ENCODE measurements around the gene FHL1. TPM values are rescaled to one million over a fixed set of nuclear protein-coding genes. Genes with fewer than 3 reads are reported as not detected.
A peak's percentile ranks its signal among the peaks of the same experiment; 100 is the strongest.

FHL1 gene
- total RNA-seq, 4 donors from 2014 or later: 139 to 617 (median 162) TPM

DNA sequence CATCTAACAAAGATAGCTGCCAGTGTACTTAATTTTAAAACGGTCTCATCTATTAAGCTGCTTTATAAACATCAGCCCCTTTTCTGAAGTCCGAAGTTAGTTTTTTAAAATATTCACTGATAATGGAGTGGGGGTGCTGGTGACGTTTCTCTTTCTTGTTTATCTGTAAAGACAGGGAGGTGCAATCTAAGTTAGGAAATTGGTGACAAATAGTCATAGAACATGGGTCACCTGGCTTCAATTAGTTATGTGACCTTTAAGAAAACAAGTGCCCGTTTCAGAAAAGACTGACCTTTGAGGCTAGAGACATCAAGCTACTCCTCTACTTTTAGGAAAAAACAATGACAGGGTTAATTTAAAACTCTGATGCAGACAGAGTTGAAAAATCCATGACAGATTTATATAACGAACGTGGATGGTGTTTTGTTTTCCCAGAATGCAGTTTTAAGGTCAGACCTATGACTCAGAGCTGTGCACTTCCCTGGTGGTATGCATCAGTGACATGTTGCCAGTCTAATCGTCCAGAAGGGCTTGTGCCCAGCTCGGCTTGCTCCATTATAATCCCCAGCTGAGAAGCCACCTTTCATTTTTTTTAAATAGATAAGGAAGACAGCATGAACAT lies 38.2 kb downstream of the FHL1 start:
- WGBS, 2 donors (ENCODE audit: low coverage in 1 of 2): 23 to 26% methylated on average over 6 to 8 of the region's 8 CpGs
- H3K9me3 ChIP-seq: no peaks in the 10 kb centered on the region
- H3K4me1 ChIP-seq: peaks cover 0 to 20% (median 4%) of the 10 kb centered on the region in 4 donors
- H3K36me3 ChIP-seq: no peaks in the 10 kb centered on the region
- DNase-seq: no peak
- H3K4me3 ChIP-seq: no peak overlapping the region
- peak in 1 of 3 donors; percentile 21 for TF ChIP-seq POLR2AphosphoS5 (IDR thresholded peaks at IDR 0.05)
- TF ChIP-seq, protein P1, sequence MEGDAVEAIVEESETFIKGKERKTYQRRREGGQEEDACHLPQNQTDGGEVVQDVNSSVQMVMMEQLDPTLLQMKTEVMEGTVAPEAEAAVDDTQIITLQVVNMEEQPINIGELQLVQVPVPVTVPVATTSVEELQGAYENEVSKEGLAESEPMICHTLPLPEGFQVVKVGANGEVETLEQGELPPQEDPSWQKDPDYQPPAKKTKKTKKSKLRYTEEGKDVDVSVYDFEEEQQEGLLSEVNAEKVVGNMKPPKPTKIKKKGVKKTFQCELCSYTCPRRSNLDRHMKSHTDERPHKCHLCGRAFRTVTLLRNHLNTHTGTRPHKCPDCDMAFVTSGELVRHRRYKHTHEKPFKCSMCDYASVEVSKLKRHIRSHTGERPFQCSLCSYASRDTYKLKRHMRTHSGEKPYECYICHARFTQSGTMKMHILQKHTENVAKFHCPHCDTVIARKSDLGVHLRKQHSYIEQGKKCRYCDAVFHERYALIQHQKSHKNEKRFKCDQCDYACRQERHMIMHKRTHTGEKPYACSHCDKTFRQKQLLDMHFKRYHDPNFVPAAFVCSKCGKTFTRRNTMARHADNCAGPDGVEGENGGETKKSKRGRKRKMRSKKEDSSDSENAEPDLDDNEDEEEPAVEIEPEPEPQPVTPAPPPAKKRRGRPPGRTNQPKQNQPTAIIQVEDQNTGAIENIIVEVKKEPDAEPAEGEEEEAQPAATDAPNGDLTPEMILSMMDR (IDR thresholded peaks at IDR 0.05): no peak
- intact Hi-C loops (cut with DNase I; ENCODE audit: low total_unique reads): no loop called here
- H3K27ac ChIP-seq: peak overlapping the region; percentile 33 to 85 (median 66)
- H3K27me3 ChIP-seq: no peaks in the 10 kb centered on the region
- in situ Hi-C loops (cut with MboI; ENCODE audit: low pct_ligation_motif_present in 1 of 4, low pct_unique_long_range_greater_than_20kb in 1 of 4, low sequenced_read_pairs in 3 of 4): no loop called here

DNA sequence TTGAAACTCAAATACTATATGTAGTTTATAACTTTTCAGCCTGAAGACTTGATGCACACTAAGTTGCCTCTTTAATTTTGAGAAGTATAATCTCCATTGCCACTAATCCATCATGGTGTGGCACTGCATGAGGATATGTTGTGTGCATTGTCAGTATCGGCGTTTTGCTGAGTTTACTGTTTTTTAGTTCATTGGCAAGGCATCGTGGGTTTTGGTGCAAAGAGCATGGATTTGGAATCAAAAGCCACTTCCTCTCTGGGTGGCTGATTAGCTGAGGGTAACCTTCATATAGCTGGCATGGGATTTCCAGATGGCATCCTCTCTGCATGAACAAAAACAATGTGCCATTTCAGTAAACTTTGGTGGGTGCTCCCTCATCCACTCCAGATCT lies 38.7 kb downstream of the FHL1 start:
- Histone ChIP-seq H3K27me3 (no peaks in the 10 kb centered on the region), H3K9me3 (no peaks in the 10 kb centered on the region), H3K4me1 (peaks cover 0 to 20% (median 4%) of the 10 kb centered on the region in 4 donors), H3K27ac (peak overlapping the region; percentile 33 to 85 (median 60)), H3K4me3 (no peak overlapping the region), H3K36me3 (no peaks in the 10 kb centered on the region)
- TF ChIP-seq EP300 (IDR thresholded peaks at IDR 0.05; ENCODE audit: low read depth): no peak
- TF ChIP-seq, protein P1 (IDR thresholded peaks at IDR 0.05): no peak
- TF ChIP-seq POLR2A (IDR thresholded peaks at IDR 0.05): no peak
- TF ChIP-seq POLR2AphosphoS5 (IDR thresholded peaks at IDR 0.05): no peak
- intact Hi-C loops (cut with DNase I; ENCODE audit: low total_unique reads) (no loop called here), in situ Hi-C loops (cut with MboI; ENCODE audit: low pct_ligation_motif_present in 1 of 4, low pct_unique_long_range_greater_than_20kb in 1 of 4, low sequenced_read_pairs in 3 of 4) (no loop called here)
- no peak for DNase-seq
- 49% methylated on average over 3 of the region's 3 CpGs; no CpG with 5 or more reads in 1 of the 2 donors for whole genome bisulfite sequencing, 2 donors (ENCODE audit: low coverage in 1 of 2)

GRCh38 chrX:136189222-136189621 lies 41.9 kb downstream of the FHL1 start:
- Histone ChIP-seq H3K9me3 (no peaks in the 10 kb centered on the region), H3K4me1 (peaks cover 0 to 8% (median 0%) of the 10 kb centered on the region in 4 donors), H3K27me3 (no peaks in the 10 kb centered on the region), H3K4me3 (no peak overlapping the region), H3K27ac (peak overlapping the region; percentile 20 to 82 (median 80)), H3K36me3 (no peaks in the 10 kb centered on the region)
- no peak for DNase-seq
- WGBS, 2 donors (ENCODE audit: low coverage in 1 of 2): 68 to 80% methylated on average over 2 of the region's 2 CpGs
- in situ Hi-C loops (cut with MboI; ENCODE audit: low pct_ligation_motif_present in 1 of 4, low pct_unique_long_range_greater_than_20kb in 1 of 4, low sequenced_read_pairs in 3 of 4) (no loop called here), intact Hi-C loops (cut with DNase I; ENCODE audit: low total_unique reads) (no loop called here)
- TF ChIP-seq EP300 (IDR thresholded peaks at IDR 0.05; ENCODE audit: low read depth): no peak
- TF ChIP-seq, protein P1 (IDR thresholded peaks at IDR 0.05): no peak
- no peak for TF ChIP-seq POLR2AphosphoS5 (IDR thresholded peaks at IDR 0.05)

DNA sequence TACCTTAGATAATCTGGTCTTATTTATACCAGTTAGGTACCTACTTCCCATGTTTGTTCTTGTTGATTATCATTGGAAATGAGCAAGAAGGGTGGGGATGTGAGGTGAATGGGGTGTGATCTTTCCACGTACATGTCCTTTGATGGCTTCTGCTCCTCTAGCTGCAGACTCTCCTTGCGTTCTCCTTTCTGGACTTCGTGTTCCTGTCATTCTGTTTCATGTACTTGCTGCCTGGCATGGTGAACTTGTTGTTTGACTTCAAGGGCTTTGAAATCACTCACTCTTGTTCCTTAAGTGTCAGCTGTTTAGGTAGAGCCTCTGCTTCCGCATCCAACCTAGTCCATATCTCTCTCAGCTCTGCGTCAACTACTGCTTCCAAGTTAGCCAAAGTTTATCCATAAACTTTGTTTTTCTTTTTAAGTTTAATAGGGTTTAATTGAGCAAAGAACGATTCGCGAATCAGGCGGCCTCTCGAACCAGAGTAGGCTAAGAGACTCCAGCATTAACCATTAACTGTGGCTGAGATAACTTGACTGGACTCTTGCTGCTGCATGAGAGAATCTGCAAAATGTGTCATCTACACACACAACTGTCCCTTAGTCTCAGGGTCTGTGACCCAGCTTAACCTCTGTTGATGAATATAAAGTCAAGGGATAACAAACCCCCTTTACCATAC lies 42.8 kb downstream of the FHL1 start:
- Histone ChIP-seq H3K4me3 (no peak overlapping the region), H3K27me3 (no peaks in the 10 kb centered on the region), H3K36me3 (no peaks in the 10 kb centered on the region), H3K4me1 (peaks cover 0 to 12% (median 0%) of the 10 kb centered on the region in 4 donors), H3K27ac (peak overlapping the region; percentile 77 to 82 (median 80)), H3K9me3 (no peaks in the 10 kb centered on the region)
- DNase-seq: no peak
- TF ChIP-seq POLR2AphosphoS5 (IDR thresholded peaks at IDR 0.05): no peak
- TF ChIP-seq EP300 (IDR thresholded peaks at IDR 0.05; ENCODE audit: low read depth): peak; percentile 38
- no peak for TF ChIP-seq POLR2A (IDR thresholded peaks at IDR 0.05)
- TF ChIP-seq, protein P1 (IDR thresholded peaks at IDR 0.05): no peak
- intact Hi-C loops (cut with DNase I; ENCODE audit: low total_unique reads) (no loop called here), in situ Hi-C loops (cut with MboI; ENCODE audit: low pct_ligation_motif_present in 1 of 4, low pct_unique_long_range_greater_than_20kb in 1 of 4, low sequenced_read_pairs in 3 of 4) (no loop called here)
- WGBS, 2 donors (ENCODE audit: low coverage in 1 of 2): 71 to 96% methylated on average over 5 to 10 of the region's 10 CpGs

Measured in transverse colon (tissue), 4 donors.